ENCODE measurements around the gene TMEM88.
A peak's percentile ranks its signal among the peaks of the same experiment; 100 is the strongest.
"Not testable (repeated sequence)": the region's sequence is repeated elsewhere in the genome, so short reads cannot be mapped to it uniquely, and the experiment has no call there.

TMEM88 gene

DNA sequence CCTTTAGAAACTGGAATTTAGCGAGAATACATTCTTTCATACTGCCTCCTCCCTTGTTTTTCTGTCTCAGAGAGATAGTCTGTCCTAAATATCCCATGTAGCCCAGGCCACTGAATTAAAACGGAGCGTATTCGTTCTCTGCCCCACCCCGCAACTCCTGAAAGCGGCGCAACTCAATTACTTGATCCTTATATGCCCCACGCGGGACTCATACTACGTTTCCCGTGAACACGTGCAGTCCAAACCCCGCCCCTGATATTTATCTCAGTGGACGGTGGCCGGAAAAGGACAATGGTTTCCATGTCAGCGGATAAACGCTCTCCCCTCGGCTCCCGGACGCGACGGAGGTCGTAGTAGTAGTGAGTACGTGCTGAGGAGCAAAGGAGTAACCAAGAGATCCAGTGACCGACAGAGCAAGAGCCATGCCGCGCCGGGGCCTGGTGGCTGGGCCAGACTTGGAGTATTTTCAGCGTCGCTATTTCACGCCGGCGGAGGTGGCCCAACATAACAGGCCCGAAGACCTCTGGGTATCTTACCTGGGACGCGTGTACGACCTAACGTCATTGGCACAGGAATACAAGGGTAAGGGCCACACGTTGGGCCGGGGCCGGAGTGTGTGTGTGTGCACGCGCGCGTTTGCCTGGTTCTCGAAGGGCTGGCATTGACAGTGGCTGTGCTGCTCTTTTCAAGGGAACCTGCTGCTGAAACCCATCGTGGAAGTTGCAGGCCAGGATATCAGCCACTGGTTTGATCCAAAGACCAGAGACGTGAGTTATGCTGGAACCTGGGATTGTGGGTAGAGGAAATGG, 3.1 kb downstream of the TMEM88 start, which contains the start of gene CYB5D1:
Gene CYB5D1 (plus strand): TSS at position 291 of the 809 bp plus-strand sequence. CDS start 132 bp downstream, at position 423.
- DNase-seq = peak; percentile 85

DNA sequence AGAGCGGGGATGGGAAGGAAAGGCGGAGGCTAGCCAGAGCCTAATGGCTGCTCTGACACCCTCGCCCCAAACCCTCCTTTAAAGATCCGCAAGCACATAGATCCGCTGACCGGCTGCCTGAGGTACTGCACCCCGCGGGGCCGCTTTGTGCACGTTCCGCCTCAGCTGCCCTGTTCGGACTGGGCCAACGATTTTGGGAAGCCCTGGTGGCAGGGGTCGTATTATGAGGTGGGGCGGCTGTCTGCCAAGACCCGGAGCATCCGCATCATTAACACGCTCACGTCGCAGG, 3.6 kb downstream of the TMEM88 start:
- DNase-seq = no peak

GRCh38 chr17:7859028-7859427, 4.2 kb downstream of the TMEM88 start:
- DNase-seq = no peak

DNA sequence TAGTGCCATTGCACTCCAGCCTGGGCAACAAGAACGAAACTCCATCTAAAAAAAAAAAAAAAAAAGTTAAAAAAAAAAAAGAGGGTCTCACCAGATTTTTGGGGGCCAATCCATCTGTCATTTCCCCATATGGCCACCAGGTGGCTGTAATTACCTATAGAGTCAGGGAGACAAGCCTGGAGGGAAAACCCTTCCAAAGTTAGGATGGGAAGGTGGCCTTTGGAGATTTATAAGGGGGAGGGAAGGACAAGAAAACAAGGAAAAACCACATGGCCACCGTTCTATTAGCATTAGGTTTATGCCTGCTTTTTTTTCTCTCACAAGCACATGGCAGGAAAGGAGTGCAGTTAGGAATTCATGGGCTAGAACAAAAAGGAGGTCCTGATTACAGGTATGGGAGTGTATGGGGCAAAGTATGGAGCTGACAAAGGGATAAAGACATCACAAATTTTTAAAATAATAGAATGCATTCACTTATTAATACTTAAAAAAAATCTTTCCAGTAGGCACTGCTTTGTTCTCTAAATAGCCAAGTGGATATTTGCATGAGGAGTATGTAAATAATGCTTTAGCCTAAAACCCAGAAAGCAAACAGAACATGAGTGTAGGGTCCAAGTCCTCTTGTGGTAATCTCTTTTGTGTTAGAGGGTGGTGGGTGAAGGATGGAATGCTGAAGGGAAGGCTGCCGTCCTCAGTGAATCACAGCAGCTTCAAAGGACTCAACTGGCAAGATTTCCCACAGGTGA, 8.0 kb downstream of the TMEM88 start:
- DNase-seq = no peak

GRCh38 chr17:7864384-7864783, 9.5 kb downstream of the TMEM88 start:
- not testable (repeated sequence) for DNase-seq

GRCh38 chr17:7864995-7865650, 10.3 kb downstream of the TMEM88 start:
- DNase-seq = no peak

- no peak for DNase-seq
Measured at GRCh38 chr17:7867881-7868329, 13.0 kb downstream of the TMEM88 start.

GRCh38 chr17:7873051-7873450, 18.2 kb downstream of the TMEM88 start:
- no peak for DNase-seq

GRCh38 chr17:7875804-7876370, 21.0 kb downstream of the TMEM88 start:
- DNase-seq = no peak

- no peak for DNase-seq
Measured at GRCh38 chr17:7878234-7878633, 23.4 kb downstream of the TMEM88 start.

DNA sequence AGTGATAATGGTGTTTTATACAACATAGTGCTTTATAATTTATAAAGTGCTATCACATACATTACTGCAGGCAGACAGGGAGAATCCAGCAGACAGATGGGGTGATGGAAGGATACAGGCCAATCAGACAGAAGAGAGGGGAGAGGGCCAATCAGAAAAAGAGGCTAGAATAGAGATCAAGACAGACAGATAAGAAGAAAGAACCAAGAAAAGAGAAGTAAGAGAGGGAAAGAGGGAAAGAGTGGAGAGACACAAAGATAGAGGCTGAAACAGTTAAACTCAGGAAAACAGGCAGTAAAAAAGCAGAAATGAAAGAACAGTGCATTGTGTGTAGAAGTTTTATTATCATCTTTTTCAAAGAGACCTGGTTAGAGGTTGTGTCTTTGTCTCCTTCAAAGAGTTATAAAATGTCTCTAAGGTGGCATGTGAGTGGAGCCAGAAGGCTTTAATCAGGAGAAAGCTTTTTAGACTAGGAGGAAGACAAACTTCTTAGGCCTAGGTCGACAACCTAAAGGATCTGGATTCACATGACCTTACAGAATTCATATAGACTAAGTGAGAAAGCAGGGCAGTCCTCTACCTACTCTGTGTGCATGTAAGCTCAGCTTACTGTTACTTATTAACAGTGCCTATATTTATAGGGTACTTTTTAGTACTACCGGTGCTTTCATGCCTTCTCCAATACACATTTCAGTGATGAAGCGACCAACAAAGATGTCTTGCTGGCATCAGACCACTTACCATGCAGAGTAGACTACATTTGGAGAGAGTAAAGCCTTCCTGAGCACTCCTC, 25.4 kb downstream of the TMEM88 start:
- DNase-seq = no peak

- no peak for DNase-seq
Measured at GRCh38 chr17:7881276-7882054, 26.6 kb downstream of the TMEM88 start.

GRCh38 chr17:7882068-7882467, 27.2 kb downstream of the TMEM88 start:
- DNase-seq = no peak

DNA sequence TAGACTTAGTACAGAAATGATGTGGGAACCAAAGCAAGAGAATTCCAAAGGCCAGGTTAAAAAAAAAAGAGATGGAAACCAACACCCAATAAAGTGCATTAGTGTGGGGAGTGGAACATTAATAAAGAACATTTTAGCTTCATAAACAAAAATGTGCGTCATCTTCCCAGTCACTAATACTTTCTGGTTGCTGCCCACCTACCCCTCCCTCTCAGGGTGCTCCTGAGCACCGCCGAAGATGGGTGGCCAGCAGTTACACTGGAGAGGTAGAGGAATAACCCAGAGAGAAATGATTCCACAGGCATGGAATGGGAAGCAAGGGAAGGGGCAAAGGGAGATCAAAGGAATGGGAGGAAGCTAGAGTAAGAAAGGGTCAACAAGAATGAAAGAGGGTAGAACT, 27.8 kb downstream of the TMEM88 start:
- DNase-seq = no peak

DNA sequence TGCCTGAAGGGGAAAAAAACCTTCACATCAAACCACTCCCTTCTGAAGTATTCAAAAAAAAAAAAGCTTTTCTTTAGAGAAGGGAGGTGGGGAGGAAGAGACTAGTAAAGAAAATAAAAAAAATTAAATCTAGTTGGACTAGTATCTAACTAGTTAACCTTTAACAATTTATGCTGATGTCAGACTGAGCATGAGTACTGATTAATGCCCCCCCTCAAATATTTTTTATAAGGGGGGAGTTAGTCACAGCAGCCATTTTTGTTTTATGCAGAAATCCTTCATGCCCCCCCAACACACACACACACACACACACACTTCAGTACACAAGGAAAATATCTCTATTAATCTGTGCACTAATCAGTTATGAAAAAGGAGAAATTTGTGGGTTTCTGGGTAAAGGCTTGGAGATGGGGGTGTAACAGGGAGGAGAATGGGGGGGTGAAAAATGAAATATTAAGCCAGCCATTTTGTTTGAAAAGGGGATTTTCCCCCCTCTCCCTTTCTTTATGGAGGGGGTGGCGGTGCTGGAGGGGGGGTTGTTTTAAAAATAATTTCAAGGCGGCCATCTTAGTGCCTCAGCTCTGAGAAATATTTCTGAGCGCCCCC, 29.0 kb downstream of the TMEM88 start:
- no peak for DNase-seq

DNA sequence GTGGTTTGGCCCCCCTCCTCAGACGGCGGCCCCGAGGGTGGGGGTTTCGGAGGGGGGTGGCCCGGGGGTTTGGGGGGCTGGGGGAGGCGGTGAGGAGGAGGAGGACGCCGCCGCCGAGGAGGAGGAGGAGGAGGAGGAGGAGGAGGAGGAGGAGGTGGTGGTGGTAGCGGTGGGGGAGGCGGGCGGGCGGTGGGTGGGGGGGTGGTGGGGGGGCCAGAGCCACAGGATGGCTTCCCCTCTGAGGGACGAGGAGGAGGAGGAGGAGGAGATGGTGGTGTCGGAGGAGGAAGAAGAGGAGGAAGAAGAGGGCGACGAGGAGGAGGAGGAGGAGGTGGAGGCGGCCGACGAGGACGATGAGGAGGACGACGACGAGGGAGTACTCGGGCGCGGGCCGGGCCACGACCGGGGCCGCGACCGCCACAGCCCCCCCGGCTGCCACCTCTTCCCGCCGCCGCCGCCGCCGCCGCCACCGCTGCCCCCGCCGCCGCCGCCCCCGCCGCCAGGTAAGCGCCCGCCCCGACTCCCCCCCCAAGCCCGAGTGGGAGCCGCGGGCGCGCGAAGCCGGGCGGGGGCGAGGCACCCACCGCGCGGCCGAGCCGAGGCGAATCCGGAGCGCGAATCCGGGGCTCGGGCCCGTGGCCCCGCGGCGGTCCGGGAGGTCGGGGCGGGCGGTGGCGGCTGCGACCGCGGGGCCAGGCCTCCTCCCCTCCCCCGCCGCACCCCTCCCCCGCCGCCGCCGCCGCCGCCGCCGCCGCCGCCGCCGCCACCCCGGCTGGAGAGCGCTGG, 29.9 kb downstream of the TMEM88 start:
- no peak for DNase-seq

- no peak for DNase-seq
Measured at GRCh38 chr17:7885367-7886226, 30.7 kb downstream of the TMEM88 start.

DNA sequence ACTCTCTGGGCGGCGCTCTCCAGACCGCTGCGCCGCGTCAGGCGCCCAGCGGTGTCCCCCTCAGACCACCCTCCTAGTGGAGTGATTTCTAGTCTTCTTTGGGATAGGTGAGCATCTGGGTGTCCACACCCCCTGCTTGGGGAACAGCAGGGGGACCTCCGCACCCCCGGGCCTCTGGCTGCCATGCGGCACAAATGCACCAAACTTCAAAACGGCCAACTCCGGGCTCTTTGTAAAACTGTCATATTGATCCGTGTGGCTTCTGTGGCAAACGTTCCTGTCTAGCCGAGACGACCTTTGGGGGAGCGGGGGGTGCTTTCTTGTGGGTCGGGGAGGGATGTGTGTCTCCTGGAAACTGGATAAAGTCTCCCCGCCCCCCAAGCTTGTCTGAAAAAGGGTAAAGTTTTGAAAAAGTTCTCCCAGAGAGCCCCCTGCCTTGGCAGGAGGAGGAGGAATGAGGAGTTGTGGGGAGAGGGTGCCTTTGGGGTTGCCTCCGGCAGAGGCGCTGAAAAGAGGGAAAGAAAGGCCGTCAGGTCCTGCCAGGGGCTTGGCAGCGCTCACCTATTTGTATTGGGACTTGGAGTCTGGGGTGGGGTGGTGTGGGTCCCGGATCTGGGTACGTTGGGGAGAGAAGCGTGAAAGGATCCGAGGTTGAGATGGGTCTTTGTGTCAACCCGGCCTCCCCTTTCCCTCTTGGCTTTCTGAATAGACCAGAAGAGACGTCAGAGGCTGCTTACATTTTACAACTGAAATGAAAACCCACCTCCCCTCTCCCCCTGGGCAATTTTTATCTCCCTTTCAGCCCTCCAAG, 31.6 kb downstream of the TMEM88 start:
- no peak for DNase-seq

All from NCI-H1417 treated with DMSO at 0.1 percent for 48 hours (cell line).